NCI-H146 treated with DMSO at 0.1 percent for 48 hours (cell line): Measurements from ENCODE around the gene PLOD2.

Experiments
- DNase-seq: peaks from one replicate; lab custom pipeline; 2025; ENCODE audit not compliant: unreplicated experiment; lab: John Stamatoyannopoulos, UW

Gene PLOD2

GRCh38 chr3:146101538-146101937 lies 59.4 kb downstream of the PLOD2 start:
- no peak for DNase-seq

DNA sequence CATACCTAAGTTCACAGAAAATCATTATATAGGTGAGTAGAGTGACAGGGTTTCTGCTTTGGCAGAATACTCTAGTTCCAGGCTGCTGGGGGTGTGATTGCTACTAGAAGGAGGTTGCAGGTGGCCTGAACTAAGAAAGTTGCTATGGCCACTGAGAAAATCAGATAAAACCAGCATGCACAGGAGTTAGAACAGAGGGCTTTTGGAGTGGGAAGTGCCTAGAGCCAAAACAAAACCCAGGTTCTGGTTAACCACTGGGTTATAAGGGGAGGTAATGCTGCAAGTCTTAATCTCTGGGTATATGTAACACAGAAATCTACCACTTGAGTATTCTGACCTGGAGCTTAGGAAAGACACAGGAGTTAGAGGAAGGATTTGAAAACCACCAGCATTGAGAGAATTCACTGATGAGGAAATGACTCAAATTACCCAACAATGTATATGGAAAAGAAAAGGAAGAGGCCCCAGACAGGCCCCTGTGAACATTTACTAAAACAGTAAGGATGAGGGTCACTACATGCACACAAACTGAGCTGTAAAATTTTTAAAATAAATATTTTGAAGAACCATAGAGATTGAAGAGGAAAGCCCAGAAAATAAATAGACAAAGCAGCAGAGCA lies 60.0 kb downstream of the PLOD2 start:
- DNase-seq, result no peak

GRCh38 chr3:146100180-146100579 lies 60.8 kb downstream of the PLOD2 start:
- peak; percentile 50 for DNase-seq

DNA sequence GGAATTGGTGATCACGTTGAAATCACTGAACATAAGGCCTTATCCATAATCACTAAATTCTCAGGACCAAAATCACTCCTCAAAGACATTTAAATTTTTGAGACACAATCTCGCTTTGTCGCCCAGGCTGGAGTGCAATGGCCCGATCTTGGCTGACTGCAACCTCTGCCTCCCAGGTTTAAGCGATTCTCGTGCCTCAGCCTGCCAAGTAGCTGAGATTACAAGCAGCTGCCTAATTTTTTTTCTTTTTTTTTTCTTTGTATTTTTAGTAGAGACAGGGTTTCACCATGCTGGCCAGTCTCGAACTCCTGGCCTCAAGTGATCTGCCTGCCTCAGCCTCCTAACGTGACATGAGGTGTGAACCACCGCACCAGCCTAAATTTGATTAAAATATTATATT lies 61.7 kb downstream of the PLOD2 start:
- DNase-seq, result no peak

DNA sequence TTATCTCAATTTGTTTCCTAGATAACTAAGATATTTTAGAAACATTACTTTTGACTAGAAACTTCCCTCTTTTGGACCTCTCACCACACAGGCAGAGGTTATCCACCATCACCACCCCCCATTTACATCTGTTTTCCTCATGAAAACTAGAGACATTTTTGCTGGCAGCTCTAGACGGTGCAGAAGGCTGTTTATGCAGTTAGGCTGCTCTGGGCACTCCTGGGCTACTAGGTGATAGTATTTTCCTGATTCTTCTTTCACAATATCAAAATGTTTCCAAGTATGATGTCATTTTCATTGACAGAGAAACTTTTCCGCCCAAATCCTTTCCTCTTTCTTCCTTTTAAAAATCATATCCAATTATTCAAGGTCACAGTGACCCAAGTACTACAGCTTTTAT lies 67.1 kb downstream of the PLOD2 start:
- no peak for DNase-seq

DNA sequence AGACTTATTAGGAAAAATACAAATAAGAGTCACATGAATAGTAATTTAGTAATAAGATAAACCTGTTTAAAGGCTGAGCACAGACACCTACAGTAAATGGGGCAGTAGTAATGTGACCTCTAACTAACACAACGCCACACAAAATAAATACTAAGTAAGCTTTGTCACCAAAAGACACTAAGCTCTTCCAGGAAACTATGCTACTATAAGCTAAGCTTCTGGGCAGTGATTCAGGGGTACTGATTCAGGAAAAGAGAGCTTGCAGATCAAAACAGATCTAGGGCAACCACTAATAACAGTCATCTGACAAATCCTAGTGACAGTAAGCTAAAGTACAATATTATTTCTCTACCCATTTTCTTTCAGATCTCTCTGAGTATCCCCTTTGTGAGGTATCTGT lies 68.8 kb downstream of the PLOD2 start:
- no peak for DNase-seq

DNA sequence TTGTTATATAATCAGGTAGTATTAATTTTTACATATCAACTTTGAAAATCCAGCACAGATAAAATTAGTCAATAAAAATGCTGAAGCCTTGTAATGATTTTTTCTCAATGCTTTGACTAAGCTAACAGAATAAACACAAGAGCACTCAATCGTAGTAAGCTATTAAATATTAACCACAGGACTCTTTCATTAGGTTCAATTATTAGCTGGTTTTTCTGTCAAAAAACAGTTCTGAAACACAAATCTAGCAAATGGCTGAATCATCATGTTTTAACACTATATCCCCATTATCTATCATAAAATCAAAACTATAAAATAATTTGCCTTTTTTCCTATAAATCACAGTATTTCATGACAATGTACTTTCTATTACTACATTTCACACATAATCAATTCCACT lies 69.6 kb downstream of the PLOD2 start:
- DNase-seq, result no peak

GRCh38 chr3:146090521-146090920 lies 70.5 kb downstream of the PLOD2 start:
- no peak for DNase-seq

DNA sequence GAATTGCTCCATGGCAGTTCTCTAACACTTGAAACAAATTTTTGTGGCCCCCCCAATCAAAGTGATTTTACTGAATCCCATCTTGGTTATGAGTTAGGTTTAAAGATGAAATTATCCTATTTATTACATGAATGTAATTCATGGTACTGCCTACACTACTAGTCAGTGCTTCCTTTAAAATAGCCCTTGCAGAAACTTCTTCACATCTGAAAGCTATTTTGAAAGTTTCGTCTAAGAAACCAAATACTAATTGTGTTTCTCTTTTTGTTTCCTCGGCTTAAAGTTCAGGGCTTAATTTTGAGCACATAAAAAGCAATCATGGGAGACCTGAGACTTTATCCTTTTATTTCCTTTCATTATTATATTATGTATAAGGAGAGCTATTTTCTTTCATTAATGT lies 72.1 kb downstream of the PLOD2 start:
- DNase-seq, result no peak

DNA sequence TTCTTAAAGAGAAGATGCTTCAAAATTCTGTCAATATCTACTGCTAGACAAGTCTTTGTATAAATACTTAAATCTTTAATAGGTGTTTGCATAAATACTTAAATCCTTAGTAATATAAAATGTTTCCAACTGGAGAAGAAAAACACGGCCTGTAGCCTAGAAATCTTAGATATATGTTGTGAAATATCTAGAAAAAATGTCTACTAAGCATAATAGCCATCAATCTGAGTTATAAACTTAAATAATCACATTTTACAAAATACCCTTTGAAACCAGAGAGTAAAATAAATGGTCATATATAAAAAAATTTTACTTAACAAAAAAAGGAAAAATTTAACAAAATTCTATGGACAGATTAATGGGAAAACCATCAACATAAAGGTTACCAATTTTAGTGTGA lies 73.9 kb downstream of the PLOD2 start:
- DNase-seq, result no peak

DNA sequence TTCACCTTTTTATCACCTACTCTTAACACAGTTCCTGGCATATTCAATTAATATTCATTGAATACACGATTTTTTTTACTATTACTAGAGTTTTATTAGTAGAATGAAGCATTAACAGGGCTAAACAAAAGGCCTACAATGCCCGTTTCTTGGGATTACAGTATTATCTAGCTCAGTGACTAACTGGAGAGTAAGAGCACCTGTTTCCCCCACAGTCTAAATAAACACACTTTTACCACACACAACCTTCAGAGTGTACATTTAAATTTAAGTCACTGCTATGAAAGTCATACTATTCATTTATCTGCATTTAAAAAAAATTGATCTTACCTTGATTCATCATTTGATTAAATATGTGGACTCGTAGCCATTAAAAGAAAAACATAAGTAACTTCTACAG lies 74.8 kb downstream of the PLOD2 start:
- no peak for DNase-seq

- no peak for DNase-seq
These were observed 75.3 kb downstream of the PLOD2 start for GRCh38 chr3:146085678-146086077.

GRCh38 chr3:146080578-146080977 lies 80.4 kb downstream of the PLOD2 start:
- no peak for DNase-seq

GRCh38 chr3:146078031-146078430 lies 83.0 kb downstream of the PLOD2 start:
- DNase-seq, result no peak

- DNase-seq, result no peak
These were observed 83.8 kb downstream of the PLOD2 start for GRCh38 chr3:146077181-146077580.

- DNase-seq, result no peak
These were observed 88.2 kb downstream of the PLOD2 start for GRCh38 chr3:146072824-146073223.

GRCh38 chr3:146072061-146072460 lies 88.9 kb downstream of the PLOD2 start:
- no peak for DNase-seq

DNA sequence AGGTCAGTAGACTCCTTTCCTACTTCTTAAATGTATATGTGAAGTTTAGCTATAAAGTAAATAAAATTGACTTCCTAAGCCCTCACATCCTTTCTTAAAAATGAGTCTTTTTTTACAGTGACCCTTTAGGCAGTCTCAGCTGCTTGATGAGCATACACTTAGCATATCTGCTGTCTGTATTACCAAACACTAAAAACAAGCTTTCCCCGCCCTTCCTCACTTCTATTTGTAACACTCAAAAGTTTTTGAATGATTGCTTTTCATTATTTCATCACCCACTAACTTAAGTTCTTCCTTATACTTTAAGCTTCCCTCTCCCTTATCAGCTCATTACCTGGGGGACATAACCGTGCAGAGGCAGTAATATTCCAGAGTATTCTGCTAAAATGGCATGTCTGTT lies 89.4 kb downstream of the PLOD2 start:
- DNase-seq, result no peak

DNA sequence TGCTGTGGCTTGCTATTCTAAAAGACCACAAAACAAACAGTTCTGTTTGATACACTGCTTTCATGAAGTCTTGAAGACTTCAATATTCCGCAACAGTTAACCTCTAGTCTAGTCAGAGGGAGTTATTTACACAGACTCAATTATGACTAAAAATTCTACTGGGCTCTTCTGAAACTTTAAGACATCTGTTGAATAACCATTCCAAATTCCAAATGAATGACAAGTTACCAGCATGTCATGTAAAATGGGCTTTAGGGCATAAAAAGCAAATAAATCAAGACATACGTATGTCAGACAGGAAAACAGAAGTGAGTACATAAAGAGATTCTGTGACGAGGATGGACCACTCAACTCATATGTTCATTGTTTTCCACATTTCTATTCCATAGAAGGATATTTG lies 93.9 kb downstream of the PLOD2 start:
- no peak for DNase-seq

DNA sequence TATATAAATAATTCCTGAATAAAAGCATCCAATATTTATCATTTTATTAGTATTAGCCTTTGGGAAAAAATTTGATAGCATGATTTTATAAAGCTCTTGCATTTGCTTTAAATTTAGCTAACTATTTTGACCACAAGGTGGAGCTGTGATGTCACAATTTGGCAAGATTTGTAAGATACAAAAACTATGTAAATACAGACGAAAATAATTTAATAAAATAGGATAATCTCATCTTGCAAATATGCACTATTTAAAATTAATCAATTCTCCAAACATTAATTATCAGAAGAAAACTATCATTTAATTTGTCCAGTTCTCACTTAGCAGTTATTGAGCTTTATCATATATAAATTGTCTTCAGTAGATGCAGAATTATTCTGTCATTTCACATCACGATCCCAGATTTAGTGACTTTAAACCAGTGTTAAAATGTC lies 95.4 kb downstream of the PLOD2 start:
- DNase-seq, result peak; percentile 68

- no peak for DNase-seq
These were observed 102.7 kb downstream of the PLOD2 start for GRCh38 chr3:146058241-146058640.

- no peak for DNase-seq
These were observed 108.1 kb downstream of the PLOD2 start for GRCh38 chr3:146052791-146053310.

DNA sequence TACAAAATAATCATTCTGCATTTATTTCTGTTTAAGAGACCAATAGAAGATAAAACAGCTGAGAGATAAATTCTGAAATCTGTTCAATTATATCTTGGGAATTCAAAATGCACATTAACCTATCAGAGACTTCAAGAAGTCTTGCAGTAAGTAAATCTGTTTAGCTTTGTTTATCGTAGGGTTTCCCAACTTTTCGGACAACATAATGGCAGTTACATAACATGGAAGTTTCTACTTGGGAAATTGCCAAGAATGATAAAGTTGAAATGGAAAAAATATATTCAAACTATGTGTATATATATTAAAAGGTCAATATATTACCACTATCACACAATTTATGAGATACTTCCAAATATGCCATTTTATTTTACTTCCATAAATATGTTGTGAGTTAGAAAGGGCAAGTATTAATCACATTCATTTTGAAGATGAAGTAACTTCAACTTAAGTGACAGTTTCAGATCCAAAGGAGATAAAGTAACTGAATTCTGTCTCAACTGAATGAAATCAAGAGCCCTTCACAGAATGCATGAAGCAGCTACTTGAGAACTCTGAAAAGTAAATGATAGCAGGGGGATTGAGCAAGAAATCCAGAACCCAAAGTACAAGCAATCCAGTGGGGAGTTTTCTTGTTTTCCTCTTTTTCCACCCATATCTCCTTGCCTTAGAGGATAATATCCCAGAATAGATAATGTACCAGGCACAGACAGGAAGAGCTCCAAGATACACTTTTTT lies 108.8 kb downstream of the PLOD2 start:
- no peak for DNase-seq
